Limb (tissue), 2 donors: Measurements from ENCODE around the gene BAG1.
A peak's percentile ranks its signal among the peaks of the same experiment; 100 is the strongest.

ENCODE experiments used
- DNase-seq, 2 donors: peaks; one replicate each; pipeline ENCODE4 v3.0.0-alpha.2; 2016; ENCODE audit errors: extremely low spot score in 2 of 2

The BAG1 gene

GRCh38 chr9:33273972-33274328 is 9.4 kb upstream of the BAG1 start:
- DNase-seq: no peak

- no peak for DNase-seq
Measured at GRCh38 chr9:33273266-33273971, 8.9 kb upstream of the BAG1 start.

DNA sequence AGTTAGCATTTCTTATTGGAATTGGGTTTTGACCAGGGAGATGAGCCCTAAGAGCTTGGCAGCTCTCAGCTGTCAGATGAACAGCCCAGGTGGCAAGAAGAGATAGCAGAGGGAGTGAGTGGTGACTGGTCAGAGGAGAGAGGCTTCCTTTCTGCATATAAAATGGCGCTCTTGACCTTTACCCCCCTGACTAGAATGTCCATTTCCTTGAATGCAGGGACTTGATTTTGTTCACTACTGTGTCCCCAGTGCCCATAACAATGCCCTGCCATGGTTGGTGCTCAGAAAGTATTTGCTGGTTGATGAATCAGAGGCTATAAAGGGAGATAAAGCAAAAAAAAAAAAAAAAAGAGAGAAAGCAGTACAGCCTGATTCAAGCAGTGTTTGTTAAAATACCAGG is 7.6 kb upstream of the BAG1 start:
- no peak for DNase-seq

GRCh38 chr9:33270146-33270545 is 5.6 kb upstream of the BAG1 start:
- no peak for DNase-seq

GRCh38 chr9:33267151-33267767 is 2.8 kb upstream of the BAG1 start:
- no peak for DNase-seq

DNA sequence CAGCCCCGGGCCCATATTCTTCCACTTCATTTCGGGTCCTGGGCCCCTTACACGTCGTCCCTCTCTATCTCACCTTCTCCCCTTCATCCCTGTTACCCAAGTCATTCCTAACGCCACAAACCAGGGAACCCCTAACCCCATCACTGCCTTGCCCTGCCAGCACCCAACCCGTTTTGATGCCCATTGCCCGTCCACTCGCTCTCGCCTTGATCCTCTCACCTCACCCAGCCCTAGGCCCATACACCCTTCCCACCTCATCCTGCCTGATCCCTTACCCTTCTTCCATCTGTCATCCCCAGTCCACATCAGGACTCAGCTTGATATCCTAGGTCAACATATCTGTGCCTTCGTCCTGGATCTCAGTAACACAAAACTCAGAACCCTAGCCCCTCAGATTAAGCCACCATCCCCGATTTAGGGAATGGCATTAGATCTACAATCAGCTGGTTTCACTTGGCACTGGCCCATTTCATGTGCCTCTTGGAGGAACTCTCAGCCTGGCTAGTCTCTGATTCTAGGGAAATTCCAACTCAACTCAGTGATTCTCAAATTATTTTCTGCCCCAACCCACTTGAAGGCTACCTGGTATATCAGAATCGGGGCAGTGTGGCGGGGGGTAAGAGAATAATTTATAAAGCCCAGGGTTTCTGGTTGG is 830 bp upstream of the BAG1 start:
- no peak for DNase-seq

- DNase-seq: peak; percentile 18 to 67
Measured at GRCh38 chr9:33264003-33264472, 470 bp downstream of the BAG1 start.

GRCh38 chr9:33263131-33264002 is 1.1 kb downstream of the BAG1 start:
- DNase-seq: peak in 1 of 2 donors; percentile 16

DNA sequence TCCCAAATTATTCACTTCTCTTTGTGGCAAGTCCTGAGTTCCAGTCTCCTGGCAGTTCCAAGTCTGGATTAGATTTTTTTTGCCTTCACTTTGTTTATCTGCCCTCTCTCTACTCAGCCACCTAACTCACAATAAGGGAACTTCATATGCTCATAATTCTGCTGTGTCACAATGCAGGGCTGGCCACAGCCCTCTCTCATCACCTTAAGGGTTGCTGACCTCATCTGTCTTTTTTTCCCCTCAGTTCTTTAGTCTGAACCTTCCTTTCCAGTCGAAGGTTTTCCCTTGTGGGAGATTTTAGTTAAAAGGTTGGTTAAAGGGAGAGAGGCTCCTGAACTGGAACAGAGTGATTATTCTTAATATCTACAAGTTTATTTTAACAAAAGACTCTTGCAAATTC is 4.1 kb downstream of the BAG1 start:
- DNase-seq: no peak

DNA sequence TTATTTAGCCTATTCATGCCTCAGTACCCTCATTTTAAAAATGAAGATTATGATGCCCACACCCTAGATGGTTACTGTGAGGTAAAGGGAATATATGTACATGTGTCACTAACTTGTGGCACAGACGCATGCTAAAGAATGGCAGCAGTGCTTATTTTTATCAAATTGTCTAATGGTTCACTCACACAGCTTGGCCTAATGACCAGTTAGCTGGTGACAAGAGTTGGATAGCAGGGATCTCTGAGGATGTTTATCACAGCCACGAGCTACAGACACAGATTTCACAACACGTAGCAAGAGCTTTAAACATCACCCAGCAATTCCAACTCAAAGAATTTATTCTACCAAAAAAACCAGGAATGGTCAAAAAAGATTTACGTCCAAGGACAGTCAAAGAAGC is 7.2 kb downstream of the BAG1 start:
- DNase-seq: no peak

- DNase-seq: no peak
Measured at GRCh38 chr9:33256236-33256635, 8.3 kb downstream of the BAG1 start.

- no peak for DNase-seq
Measured at GRCh38 chr9:33255471-33255870, 9.0 kb downstream of the BAG1 start.

- no peak for DNase-seq
Measured at GRCh38 chr9:33255014-33255413, 9.5 kb downstream of the BAG1 start.

- no peak for DNase-seq
Measured at GRCh38 chr9:33254211-33254610, 10.3 kb downstream of the BAG1 start.

DNA sequence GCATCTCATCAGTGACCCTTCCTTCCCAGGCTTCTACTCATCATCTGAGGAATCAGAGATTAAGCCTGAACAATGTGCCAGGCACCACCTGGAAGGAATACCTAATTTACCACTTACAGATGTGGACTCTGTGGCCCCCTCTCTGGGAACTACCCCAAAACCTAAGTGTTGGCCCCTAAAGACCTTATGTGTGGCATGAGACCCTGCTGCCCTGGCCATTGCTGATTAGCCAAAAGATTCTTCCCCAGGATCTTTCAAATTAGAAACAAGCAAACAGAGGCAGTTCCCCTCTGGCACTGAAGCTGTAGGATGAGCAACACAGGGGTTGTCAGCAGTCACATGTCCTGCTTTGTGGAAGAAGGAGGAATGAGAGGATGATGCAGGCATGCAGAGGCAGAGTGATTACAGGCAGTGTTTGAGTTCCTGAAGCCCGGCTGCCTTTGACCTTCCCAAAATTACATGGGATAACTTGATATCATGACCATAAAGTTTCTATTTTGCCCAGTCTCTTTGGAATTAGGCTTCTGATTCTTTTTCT is 14.0 kb downstream of the BAG1 start:
- no peak for DNase-seq

GRCh38 chr9:33249983-33250382 is 14.5 kb downstream of the BAG1 start:
- no peak for DNase-seq

GRCh38 chr9:33249087-33249658 is 15.3 kb downstream of the BAG1 start:
- no peak for DNase-seq

DNA sequence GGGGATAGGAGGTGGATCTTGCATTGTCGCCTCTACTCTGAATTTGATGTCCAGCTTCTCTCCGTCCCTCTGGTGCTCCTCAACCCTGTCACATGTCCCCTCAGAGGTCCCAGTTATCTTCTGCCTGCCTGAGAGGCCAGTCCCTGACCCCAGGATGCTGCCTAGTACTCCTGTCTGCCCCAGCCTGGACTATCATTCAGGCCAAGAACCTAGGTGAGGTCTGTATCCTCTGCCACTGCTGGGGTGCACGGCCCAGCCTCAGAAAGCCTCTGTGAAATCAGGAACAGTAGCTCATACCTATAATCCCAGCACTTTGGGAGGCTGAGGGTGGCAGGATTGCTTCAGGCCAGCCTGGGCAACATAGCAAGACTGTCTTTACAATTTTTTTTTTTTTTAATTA is 15.9 kb downstream of the BAG1 start:
- DNase-seq: no peak

DNA sequence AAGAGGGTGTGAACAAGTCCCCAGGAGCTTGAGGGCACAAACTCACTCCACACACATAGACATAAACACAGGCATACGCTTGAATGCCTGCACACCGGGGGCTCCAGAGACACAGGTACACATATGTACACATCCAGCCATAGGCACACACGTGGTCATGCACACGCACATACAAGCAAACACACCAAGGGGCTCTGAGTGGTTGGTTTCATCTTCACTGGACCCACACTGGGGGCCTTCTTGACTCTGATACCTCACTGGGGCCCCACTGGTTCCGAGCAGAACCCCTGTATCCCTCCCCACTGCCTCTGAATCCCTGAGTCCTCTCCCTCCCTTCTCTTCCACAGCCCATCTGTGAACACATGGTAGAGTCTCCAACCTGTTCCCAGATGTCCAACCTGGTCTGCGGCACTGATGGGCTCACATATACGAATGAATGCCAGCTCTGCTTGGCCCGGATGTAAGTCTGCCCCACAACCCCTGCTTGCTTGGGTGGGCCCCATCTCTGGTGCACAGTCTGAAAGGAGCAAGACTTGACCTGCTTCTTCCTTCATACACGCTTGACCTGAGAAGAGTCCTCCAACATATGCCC is 18.1 kb downstream of the BAG1 start:
- no peak for DNase-seq

DNA sequence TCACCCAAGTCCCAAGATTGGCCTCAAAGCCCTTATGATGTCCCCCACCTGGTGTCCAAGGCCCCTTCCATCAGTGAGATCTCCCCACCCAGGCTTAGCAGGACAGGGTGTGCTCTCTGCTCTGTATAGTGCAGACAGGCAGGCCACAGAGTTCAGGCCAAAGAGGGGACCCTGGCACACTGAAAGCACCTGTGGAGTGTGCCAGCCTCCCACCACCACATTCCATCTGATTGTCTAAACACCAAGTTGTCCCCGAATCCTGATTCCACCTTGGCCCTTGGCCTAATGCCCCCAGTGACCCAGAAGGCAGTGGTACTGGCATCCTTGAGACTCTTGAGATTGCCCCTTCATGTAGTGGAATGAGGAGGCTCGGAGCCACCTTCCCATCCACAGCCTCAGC is 19.2 kb downstream of the BAG1 start:
- DNase-seq: no peak
